DND-41 (cell line): ENCODE measurements around the gene KANSL1.

ENCODE experiments used
- ATAC-seq: fragments of 200-7000 bp; cut with Tn5 transposase; 3 replicates; pipeline ENCODE4 v1.9.1; 2021; ENCODE audit warnings: low read depth; ENCODE audit not compliant: insufficient read depth
- DNase-seq: peaks from one replicate; pipeline ENCODE4 v3.0.0-alpha.2; 2020
- H2AFZ ChIP-seq: 2 replicates; pipeline ENCODE4 v1.6.0; 2012; ENCODE audit warnings: low read depth, low read length
- H3K27ac ChIP-seq: 2 replicates; pipeline ENCODE4 v1.5.1; 2012; ENCODE audit warnings: low read length, inconsistent platforms
- H3K27me3 ChIP-seq: fragments of 200-600 bp; sonication (generic); 2 replicates; pipeline ENCODE4 v1.6.0; 2012; ENCODE audit warnings: low read length, mild to moderate bottlenecking, inconsistent platforms; ENCODE audit not compliant: insufficient read depth, poor library complexity
- H3K36me3 ChIP-seq: 2 replicates; pipeline ENCODE4 v1.5.1; 2012; ENCODE audit warnings: low read length, inconsistent platforms; ENCODE audit not compliant: insufficient read depth
- H3K4me1 ChIP-seq: 2 replicates; pipeline ENCODE4 v1.5.1; 2012; ENCODE audit warnings: mild to moderate bottlenecking, low read length; ENCODE audit not compliant: insufficient read depth
- H3K4me2 ChIP-seq: 2 replicates; pipeline ENCODE4 v1.6.0; 2012; ENCODE audit warnings: mild to moderate bottlenecking, moderate library complexity, low read length, inconsistent platforms; ENCODE audit not compliant: insufficient read depth
- H3K4me3 ChIP-seq, 2 experiments: fragments of 200-600 bp in 1 of 2; shearing (Covaris generic) in 1 of 2; 2 replicates each; pipeline ENCODE4 v1.5.1; 2012 to 2016; ENCODE audit warnings: inconsistent platforms in 2 of 2, low read length in 2 of 2, mild to moderate bottlenecking in 2 of 2, low read depth in 1 of 2, moderate library complexity in 1 of 2
- H3K79me2 ChIP-seq: 2 replicates; pipeline ENCODE4 v1.6.0; 2012; ENCODE audit warnings: low read length, inconsistent platforms; ENCODE audit not compliant: insufficient read depth
- H3K9ac ChIP-seq: 2 replicates; pipeline ENCODE4 v1.6.0; 2012; ENCODE audit warnings: low read depth, mild to moderate bottlenecking, inconsistent platforms, low read length, moderate library complexity
- H3K9me3 ChIP-seq: 2 replicates; pipeline ENCODE4 v1.5.1; 2012; ENCODE audit warnings: low read length, moderate library complexity, mild to moderate bottlenecking, inconsistent platforms; ENCODE audit not compliant: insufficient read depth, severe bottlenecking
- H4K20me1 ChIP-seq: 2 replicates; pipeline ENCODE4 v1.6.0; 2012; ENCODE audit warnings: low read length; ENCODE audit not compliant: insufficient read depth
- EZH2 ChIP-seq: IDR thresholded peaks from 3 replicates; pipeline ENCODE4 v1.6.1; 2012; ENCODE audit warnings: borderline replicate concordance, low read depth, mild to moderate bottlenecking, moderate library complexity, low read length, inconsistent platforms; ENCODE audit not compliant: severe bottlenecking
- TF ChIP-seq, protein P1 (sequence below): IDR thresholded peaks from 2 replicates; pipeline ENCODE4 v1.5.1; 2012; ENCODE audit warnings: borderline replicate concordance, low read length, moderate library complexity, mild to moderate bottlenecking; ENCODE audit not compliant: poor library complexity, severe bottlenecking; ENCODE audit errors: extremely low read depth

Gene KANSL1

DNA sequence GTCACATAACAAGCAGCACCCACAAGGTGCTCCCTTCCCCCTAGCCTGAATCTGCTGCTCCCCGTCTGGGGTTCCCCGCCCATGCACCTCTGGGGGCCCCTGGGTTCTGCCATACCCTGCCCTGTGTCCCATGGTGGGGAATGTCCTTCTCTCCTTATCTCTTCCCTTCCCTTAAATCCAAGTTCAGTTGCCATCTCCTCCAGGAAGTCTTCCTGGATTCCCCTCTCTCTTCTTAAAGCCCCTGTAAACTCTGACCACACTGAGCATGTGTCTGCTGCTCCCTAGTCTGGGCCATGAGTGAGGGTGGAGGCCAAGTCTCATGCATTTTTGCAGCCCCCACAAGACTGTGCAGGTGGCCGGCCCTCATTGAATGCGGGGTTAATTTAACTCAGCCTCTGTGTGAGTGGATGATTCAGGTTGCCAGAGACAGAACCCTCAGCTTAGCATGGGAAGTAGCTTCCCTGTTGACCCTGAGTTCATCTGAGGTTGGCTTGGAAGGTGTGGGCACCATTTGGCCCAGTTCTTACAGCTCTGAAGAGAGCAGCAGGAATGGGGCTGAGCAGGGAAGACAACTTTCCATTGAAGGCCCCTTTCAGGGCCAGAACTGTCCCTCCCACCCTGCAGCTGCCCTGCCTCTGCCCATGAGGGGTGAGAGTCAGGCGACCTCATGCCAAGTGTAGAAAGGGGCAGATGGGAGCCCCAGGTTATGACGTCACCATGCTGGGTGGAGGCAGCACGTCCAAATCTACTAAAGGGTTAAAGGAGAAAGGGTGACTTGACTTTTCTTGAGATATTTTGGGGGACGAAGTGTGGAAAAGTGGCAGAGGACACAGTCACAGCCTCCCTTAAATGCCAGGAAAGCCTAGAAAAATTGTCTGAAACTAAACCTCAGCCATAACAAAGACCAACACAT, 194.0 kb downstream of the KANSL1 start, which contains the start of gene STH:
Gene STH, plus strand, starts transcription at position 264 of the 913 bp plus-strand sequence. Its CDS starts 30 bp downstream, at position 294.
- no peaks in the 10 kb centered on the region for H4K20me1 ChIP-seq
- H3K9ac ChIP-seq = no peak within 1 kb of the TSS
- no peaks in the 10 kb centered on the region for H3K79me2 ChIP-seq
- TF ChIP-seq, protein P1, sequence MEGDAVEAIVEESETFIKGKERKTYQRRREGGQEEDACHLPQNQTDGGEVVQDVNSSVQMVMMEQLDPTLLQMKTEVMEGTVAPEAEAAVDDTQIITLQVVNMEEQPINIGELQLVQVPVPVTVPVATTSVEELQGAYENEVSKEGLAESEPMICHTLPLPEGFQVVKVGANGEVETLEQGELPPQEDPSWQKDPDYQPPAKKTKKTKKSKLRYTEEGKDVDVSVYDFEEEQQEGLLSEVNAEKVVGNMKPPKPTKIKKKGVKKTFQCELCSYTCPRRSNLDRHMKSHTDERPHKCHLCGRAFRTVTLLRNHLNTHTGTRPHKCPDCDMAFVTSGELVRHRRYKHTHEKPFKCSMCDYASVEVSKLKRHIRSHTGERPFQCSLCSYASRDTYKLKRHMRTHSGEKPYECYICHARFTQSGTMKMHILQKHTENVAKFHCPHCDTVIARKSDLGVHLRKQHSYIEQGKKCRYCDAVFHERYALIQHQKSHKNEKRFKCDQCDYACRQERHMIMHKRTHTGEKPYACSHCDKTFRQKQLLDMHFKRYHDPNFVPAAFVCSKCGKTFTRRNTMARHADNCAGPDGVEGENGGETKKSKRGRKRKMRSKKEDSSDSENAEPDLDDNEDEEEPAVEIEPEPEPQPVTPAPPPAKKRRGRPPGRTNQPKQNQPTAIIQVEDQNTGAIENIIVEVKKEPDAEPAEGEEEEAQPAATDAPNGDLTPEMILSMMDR = no peak
- TF ChIP-seq EZH2 = no peak
- no peak within 1 kb of the TSS for H3K4me3 ChIP-seq
- H3K36me3 ChIP-seq = no peaks in the 10 kb centered on the region
- no peak for DNase-seq
- H3K9me3 ChIP-seq = no peaks in the 10 kb centered on the region
- H3K4me2 ChIP-seq = no peak within 1 kb of the TSS
- no peaks in the 10 kb centered on the region for H3K4me1 ChIP-seq
- no peaks in the 10 kb centered on the region for H3K27me3 ChIP-seq
- ATAC-seq = no peak
- H3K27ac ChIP-seq = no peak within 1 kb of the TSS
- no peak within 1 kb of the TSS for H2AFZ ChIP-seq

DNA sequence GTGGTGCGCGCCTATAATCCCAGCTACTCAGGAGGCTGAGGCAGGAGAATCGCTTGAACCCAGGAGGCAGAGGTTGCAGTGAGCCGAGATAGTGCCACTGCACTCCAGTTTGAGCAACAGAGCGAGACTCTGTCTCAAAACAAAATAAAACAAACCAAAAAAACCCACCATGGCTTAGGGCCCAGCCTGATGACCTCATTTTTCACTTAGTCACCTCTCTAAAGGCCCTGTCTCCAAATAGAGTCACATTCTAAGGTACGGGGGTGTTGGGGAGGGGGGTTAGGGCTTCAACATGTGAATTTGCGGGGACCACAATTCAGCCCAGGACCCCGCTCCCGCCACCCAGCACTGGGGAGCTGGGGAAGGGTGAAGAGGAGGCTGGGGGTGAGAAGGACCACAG, 195.6 kb downstream of the KANSL1 start:
- H3K4me2 ChIP-seq = no peak overlapping the region
- H3K79me2 ChIP-seq = no peaks in the 10 kb centered on the region
- H3K27me3 ChIP-seq = no peaks in the 10 kb centered on the region
- no peaks in the 10 kb centered on the region for H3K36me3 ChIP-seq
- no peak overlapping the region for H3K9ac ChIP-seq
- ATAC-seq = no peak
- no peak overlapping the region for H3K4me3 ChIP-seq
- no peak overlapping the region for H3K27ac ChIP-seq
- DNase-seq = no peak
- H3K9me3 ChIP-seq = no peaks in the 10 kb centered on the region
- TF ChIP-seq, protein P1 = no peak
- TF ChIP-seq EZH2 = no peak
- H4K20me1 ChIP-seq = no peaks in the 10 kb centered on the region
- H2AFZ ChIP-seq = no peak overlapping the region
- H3K4me1 ChIP-seq = no peaks in the 10 kb centered on the region

DNA sequence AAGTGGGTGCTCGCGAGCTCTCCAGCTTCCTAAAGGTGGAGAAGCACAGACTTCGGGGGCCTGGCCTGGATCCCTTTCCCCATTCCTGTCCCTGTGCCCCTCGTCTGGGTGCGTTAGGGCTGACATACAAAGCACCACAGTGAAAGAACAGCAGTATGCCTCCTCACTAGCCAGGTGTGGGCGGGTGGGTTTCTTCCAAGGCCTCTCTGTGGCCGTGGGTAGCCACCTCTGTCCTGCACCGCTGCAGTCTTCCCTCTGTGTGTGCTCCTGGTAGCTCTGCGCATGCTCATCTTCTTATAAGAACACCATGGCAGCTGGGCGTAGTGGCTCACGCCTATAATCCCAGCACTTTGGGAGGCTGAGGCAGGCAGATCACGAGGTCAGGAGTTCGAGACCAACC, 196.1 kb downstream of the KANSL1 start:
- H3K36me3 ChIP-seq = no peaks in the 10 kb centered on the region
- DNase-seq (no peak), ATAC-seq (no peak)
- H3K4me1 ChIP-seq = no peaks in the 10 kb centered on the region
- H4K20me1 ChIP-seq = no peaks in the 10 kb centered on the region
- H3K4me2 ChIP-seq = no peak overlapping the region
- TF ChIP-seq, protein P1 = no peak
- TF ChIP-seq EZH2 = no peak
- no peak overlapping the region for H3K4me3 ChIP-seq
- H3K27ac ChIP-seq = no peak overlapping the region
- no peak overlapping the region for H3K9ac ChIP-seq
- no peak overlapping the region for H2AFZ ChIP-seq
- H3K79me2 ChIP-seq = no peaks in the 10 kb centered on the region
- H3K9me3 ChIP-seq = no peaks in the 10 kb centered on the region
- H3K27me3 ChIP-seq = no peaks in the 10 kb centered on the region
